ENCODE results near the gene MPZ. TPM values are rescaled to one million over a fixed set of nuclear protein-coding genes. Genes with fewer than 3 reads are reported as not detected.
A peak's percentile ranks its signal among the peaks of the same experiment; 100 is the strongest.
"Not testable (repeated sequence)": the region's sequence is repeated elsewhere in the genome, so short reads cannot be mapped to it uniquely, and the experiment has no call there.

MPZ gene
- total RNA-seq, 1 donor from 2014 or later = 51.3 TPM

DNA sequence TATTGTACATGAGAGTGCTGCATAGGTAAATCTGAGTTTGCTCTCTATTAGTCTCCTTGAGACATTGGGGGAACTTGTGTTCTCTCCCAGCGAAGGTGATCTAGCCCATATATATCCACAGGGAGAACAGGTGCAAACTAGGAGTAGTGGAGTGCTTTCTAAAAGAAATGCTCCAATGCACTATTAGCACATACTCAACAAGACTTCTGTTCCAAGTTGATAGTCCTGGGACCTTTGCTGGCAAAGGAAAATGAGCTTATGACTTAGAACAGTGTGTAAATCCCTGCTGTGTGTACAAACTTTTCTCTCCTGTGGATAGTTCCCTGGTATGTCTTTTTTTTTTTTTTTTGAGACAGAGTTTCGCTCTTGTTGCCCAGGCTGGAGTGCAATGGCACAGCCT lies 32.4 kb upstream of the MPZ start:
- H3K9me3 Mint-ChIP-seq = no peaks in the 10 kb centered on the region
- TF ChIP-seq, protein P1, sequence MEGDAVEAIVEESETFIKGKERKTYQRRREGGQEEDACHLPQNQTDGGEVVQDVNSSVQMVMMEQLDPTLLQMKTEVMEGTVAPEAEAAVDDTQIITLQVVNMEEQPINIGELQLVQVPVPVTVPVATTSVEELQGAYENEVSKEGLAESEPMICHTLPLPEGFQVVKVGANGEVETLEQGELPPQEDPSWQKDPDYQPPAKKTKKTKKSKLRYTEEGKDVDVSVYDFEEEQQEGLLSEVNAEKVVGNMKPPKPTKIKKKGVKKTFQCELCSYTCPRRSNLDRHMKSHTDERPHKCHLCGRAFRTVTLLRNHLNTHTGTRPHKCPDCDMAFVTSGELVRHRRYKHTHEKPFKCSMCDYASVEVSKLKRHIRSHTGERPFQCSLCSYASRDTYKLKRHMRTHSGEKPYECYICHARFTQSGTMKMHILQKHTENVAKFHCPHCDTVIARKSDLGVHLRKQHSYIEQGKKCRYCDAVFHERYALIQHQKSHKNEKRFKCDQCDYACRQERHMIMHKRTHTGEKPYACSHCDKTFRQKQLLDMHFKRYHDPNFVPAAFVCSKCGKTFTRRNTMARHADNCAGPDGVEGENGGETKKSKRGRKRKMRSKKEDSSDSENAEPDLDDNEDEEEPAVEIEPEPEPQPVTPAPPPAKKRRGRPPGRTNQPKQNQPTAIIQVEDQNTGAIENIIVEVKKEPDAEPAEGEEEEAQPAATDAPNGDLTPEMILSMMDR (conservative IDR thresholded peaks at IDR 0.05) = no peak
- H3K36me3 Mint-ChIP-seq (ENCODE audit: low read depth) = peaks cover 7% of the 10 kb centered on the region
- no peak for DNase-seq (ENCODE audit: low read depth, low spot score)
- no peaks in the 10 kb centered on the region for H3K4me1 Mint-ChIP-seq
- no peak overlapping the region for H3K27ac Mint-ChIP-seq (ENCODE audit: unreplicated experiment)
- H3K27me3 Mint-ChIP-seq (ENCODE audit: low read depth) = no peaks in the 10 kb centered on the region
- H3K4me3 Mint-ChIP-seq = no peak overlapping the region

DNA sequence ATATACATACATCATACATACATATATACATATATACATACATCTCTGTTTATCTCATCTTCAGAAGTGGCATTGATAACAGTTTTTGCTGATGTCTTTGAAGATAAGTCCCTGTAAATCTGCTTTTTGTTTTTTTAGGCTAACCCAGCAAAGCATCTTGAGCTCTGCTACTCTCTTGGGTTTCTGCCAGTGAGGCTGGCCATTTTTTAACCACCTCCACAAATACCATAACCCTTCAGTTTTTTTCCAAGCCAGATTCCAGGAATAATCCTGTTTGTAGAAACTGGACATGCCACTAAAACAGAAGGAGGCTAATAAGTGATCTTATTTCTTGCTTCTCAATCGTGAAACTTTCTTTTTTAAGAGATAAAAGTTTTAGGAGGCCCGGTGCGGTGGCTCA lies 26.0 kb upstream of the MPZ start:
- H3K4me3 Mint-ChIP-seq = no peak overlapping the region

DNA sequence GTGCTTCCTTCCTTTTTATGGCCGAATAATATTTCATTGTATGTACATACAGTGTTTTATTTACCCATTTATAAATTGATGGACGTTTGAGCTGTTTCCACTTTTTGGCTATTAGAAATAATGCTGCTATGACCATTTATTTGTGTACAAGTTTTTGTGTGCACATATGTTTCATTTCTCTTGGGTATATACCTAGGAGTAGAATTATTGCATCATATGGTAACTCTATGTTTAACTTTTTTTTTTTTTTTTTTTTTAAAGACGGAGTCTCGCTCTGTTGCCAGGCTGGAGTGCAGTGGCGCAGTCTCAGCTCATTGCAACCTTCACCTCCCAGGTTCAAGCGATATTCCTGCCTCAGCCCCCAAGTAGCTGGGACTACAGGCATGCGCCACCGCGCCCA lies 23.4 kb upstream of the MPZ start:
- H3K36me3 Mint-ChIP-seq (ENCODE audit: low read depth) = peaks cover 20% of the 10 kb centered on the region
- no peak overlapping the region for H3K4me3 Mint-ChIP-seq
- no peak for DNase-seq (ENCODE audit: low read depth, low spot score)
- no peak overlapping the region for H3K27ac Mint-ChIP-seq (ENCODE audit: unreplicated experiment)
- no peaks in the 10 kb centered on the region for H3K27me3 Mint-ChIP-seq (ENCODE audit: low read depth)
- H3K4me1 Mint-ChIP-seq = peaks cover 4% of the 10 kb centered on the region
- no peaks in the 10 kb centered on the region for H3K9me3 Mint-ChIP-seq
- TF ChIP-seq, protein P1 (conservative IDR thresholded peaks at IDR 0.05) = no peak

More for the DNA sequence above, 26.0 kb upstream of the MPZ start:
- DNase-seq (ENCODE audit: low read depth, low spot score) = no peak
- Mint-ChIP-seq H3K4me1 (no peaks in the 10 kb centered on the region), H3K36me3 (ENCODE audit: low read depth) (peaks cover 14% of the 10 kb centered on the region), H3K27me3 (ENCODE audit: low read depth) (no peaks in the 10 kb centered on the region), H3K9me3 (no peaks in the 10 kb centered on the region), H3K27ac (ENCODE audit: unreplicated experiment) (no peak overlapping the region)
- TF ChIP-seq, protein P1 (conservative IDR thresholded peaks at IDR 0.05) = no peak

DNA sequence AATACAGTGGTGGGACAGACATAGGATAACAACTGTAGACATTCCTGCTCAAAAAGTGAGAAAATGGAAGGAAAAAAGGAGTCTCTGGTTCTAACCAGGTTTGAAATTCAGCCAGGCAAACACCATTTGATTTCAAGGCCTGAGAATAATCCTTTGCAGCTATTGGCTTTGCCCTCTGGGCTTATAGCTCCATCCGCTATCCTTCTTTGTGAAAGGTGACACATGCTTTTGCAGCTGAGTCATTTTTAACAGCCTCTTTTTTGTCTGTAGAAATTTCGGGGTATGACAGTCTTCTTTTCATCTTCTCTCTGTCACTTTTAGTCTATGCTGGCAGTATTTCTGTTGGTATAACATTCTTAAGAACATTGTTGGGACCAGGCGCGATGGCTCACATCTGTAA lies 20.6 kb upstream of the MPZ start:
- TF ChIP-seq, protein P1 (conservative IDR thresholded peaks at IDR 0.05) = no peak
- Mint-ChIP-seq H3K4me1 (peaks cover 4% of the 10 kb centered on the region), H3K27ac (ENCODE audit: unreplicated experiment) (no peak overlapping the region), H3K9me3 (no peaks in the 10 kb centered on the region), H3K27me3 (ENCODE audit: low read depth) (no peaks in the 10 kb centered on the region), H3K36me3 (ENCODE audit: low read depth) (peaks cover 20% of the 10 kb centered on the region), H3K4me3 (no peak overlapping the region)
- no peak for DNase-seq (ENCODE audit: low read depth, low spot score)

DNA sequence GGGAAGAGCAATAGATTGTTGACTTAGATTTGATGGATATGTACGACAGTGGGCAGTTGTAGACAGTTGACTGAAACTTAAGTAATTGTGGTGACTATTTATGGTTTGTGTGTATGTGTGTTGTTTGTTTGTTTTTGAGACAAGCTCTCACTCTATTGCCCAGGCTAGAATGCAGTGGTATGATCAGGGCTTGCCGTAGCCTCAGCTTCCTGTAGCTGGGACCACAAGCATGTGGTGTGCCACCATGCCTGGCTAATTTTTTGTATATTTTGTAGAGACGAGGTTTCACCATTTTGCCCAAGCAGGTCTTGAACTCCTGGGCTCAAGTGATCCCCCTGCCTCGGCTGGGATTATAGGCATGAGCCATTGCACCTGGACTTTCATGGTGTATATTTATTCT lies 14.3 kb upstream of the MPZ start:
- no peak overlapping the region for H3K4me3 Mint-ChIP-seq
- peaks cover 10% of the 10 kb centered on the region for H3K4me1 Mint-ChIP-seq
- no peak overlapping the region for H3K27ac Mint-ChIP-seq (ENCODE audit: unreplicated experiment)
- TF ChIP-seq, protein P1 (conservative IDR thresholded peaks at IDR 0.05) = no peak
- no peak for DNase-seq (ENCODE audit: low read depth, low spot score)
- H3K36me3 Mint-ChIP-seq (ENCODE audit: low read depth) = peaks cover 3% of the 10 kb centered on the region
- no peaks in the 10 kb centered on the region for H3K27me3 Mint-ChIP-seq (ENCODE audit: low read depth)
- H3K9me3 Mint-ChIP-seq = no peaks in the 10 kb centered on the region

DNA sequence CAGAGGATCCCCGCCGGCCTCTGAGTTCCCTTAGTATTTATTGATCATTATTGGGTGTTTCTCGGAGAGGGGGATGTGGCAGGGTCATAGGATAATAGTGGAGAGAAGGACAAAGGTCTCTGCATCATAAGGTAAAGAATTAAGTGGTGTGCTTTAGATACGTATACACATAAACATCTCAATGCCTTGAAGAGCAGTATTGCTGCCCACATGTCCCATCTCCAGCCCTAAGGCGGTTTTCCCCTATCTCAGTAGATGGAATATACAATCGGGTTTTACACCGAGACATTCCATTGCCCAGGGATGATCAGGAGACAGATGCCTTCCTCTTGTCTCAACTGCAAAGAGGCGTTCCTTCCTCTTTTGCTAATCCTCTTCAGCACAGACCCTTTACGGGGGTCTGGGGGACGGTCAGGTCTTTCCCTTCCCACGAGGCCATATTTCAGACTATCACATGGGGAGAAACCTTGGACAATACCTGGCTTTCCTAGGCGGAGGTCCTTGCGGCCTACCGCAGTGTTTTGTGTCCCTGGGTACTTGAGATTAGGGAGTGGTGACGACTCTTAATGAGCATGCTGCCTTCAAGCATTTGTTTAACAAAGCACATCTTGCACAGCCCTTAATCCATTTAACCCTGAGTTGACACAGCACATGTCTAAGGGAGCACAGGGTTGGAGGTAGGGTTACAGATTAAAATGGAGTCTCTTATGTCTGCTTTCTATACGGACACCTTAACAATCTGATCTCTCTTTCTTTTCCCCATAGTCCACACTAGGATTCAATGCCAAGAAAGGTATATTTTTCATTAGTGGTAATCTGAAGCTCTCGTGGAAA lies 6.3 kb upstream of the MPZ start:
- peak overlapping the region; percentile 95 for H3K4me3 Mint-ChIP-seq
- not testable (repeated sequence) for H3K27ac Mint-ChIP-seq (ENCODE audit: unreplicated experiment); DNase-seq (ENCODE audit: low read depth, low spot score)

More for the DNA sequence above, 6.3 kb upstream of the MPZ start:
- peaks cover 38% of the 10 kb centered on the region for H3K4me1 Mint-ChIP-seq
- H3K27me3 Mint-ChIP-seq (ENCODE audit: low read depth); H3K9me3 Mint-ChIP-seq; H3K36me3 Mint-ChIP-seq (ENCODE audit: low read depth): not testable (repeated sequence)

Data from neural crest cell (in vitro differentiated cells).